Measurements from ENCODE around the gene KCNH5.

GRCh38 chr14:63027719-63028118 lies 17.5 kb downstream of the KCNH5 start:
- TF ChIP-seq CTCF (conservative IDR thresholded peaks at IDR 0.05) (no peak), ZFX (IDR thresholded peaks at IDR 0.05) (no peak)

Data from C4-2B (cell line).